H9 (cell line): ENCODE measurements around the gene SPECC1. TPM values are rescaled to one million over a fixed set of nuclear protein-coding genes. Genes with fewer than 3 reads are reported as not detected.

Experiments
- DNase-seq: peaks from one replicate; pipeline ENCODE4 v3.0.0-alpha.2; 2017
- H2AFZ ChIP-seq: one replicate; pipeline ENCODE4 v1.6.1; 2013; ENCODE audit warnings: mild to moderate bottlenecking, low read length, control low read depth, moderate library complexity
- H2AK5ac ChIP-seq: 2 replicates; pipeline ENCODE4 v1.6.1; 2013; ENCODE audit warnings: low read length, control low read depth, mixed read lengths; ENCODE audit not compliant: insufficient read length
- H2BK120ac ChIP-seq: one replicate; pipeline ENCODE4 v1.6.1; 2013; ENCODE audit warnings: low read depth, mild to moderate bottlenecking, low read length, control low read depth, inconsistent platforms; ENCODE audit not compliant: poor library complexity, severe bottlenecking
- H2BK12ac ChIP-seq: 2 replicates; pipeline ENCODE4 v1.6.1; 2013; ENCODE audit warnings: low read length, control low read depth, mixed read lengths, low read depth; ENCODE audit not compliant: insufficient read length
- H2BK15ac ChIP-seq: 2 replicates; pipeline ENCODE4 v1.6.1; 2013; ENCODE audit warnings: low read depth, low read length, control low read depth
- H2BK20ac ChIP-seq: one replicate; pipeline ENCODE4 v1.6.1; 2013; ENCODE audit warnings: low read depth, mild to moderate bottlenecking, low read length, control low read depth, inconsistent platforms; ENCODE audit not compliant: poor library complexity, severe bottlenecking
- H2BK5ac ChIP-seq: 2 replicates; pipeline ENCODE4 v1.6.1; 2013; ENCODE audit warnings: low read length, control low read depth, mixed read lengths; ENCODE audit not compliant: insufficient read length
- H3K14ac ChIP-seq: 2 replicates; pipeline ENCODE4 v1.6.1; 2013; ENCODE audit warnings: low read length, control low read depth; ENCODE audit not compliant: insufficient read depth
- H3K18ac ChIP-seq: 2 replicates; pipeline ENCODE4 v1.6.1; 2013; ENCODE audit warnings: low read depth, mild to moderate bottlenecking, mixed read lengths, low read length, control low read depth; ENCODE audit not compliant: insufficient read length
- H3K23ac ChIP-seq: 2 replicates; pipeline ENCODE4 v1.6.1; 2013; ENCODE audit warnings: low read length, control low read depth, mixed read lengths, low read depth; ENCODE audit not compliant: insufficient read length
- H3K23me2 ChIP-seq: 2 replicates; pipeline ENCODE4 v1.6.1; 2013; ENCODE audit warnings: low read depth, mild to moderate bottlenecking, mixed read lengths, low read length, control low read depth; ENCODE audit not compliant: insufficient read length, poor library complexity, severe bottlenecking
- H3K27ac ChIP-seq: 2 replicates; pipeline ENCODE4 v1.5.1; 2013; ENCODE audit warnings: low read length, control low read depth, mixed read lengths, low read depth; ENCODE audit not compliant: insufficient read length
- H3K27me3 ChIP-seq: 2 replicates; pipeline ENCODE4 v1.6.1; 2013; ENCODE audit warnings: low read length, control low read depth, inconsistent platforms; ENCODE audit not compliant: insufficient read depth
- H3K4ac ChIP-seq: 2 replicates; pipeline ENCODE4 v1.6.1; 2013; ENCODE audit warnings: low read depth, mild to moderate bottlenecking, control low read depth, inconsistent platforms, low read length, moderate library complexity
- H3K4me1 ChIP-seq: 2 replicates; pipeline ENCODE4 v1.6.1; 2013; ENCODE audit warnings: low read length, control low read depth, inconsistent platforms; ENCODE audit not compliant: insufficient read depth
- H3K4me2 ChIP-seq: 2 replicates; pipeline ENCODE4 v1.6.1; 2013; ENCODE audit warnings: low read length, control low read depth, mixed read lengths; ENCODE audit not compliant: insufficient read length, insufficient read depth
- H3K56ac ChIP-seq: 2 replicates; pipeline ENCODE4 v1.6.1; 2013; ENCODE audit warnings: low read depth, mild to moderate bottlenecking, mixed read lengths, low read length, control low read depth; ENCODE audit not compliant: insufficient read length
- H3K79me1 ChIP-seq: 2 replicates; pipeline ENCODE4 v1.6.1; 2013; ENCODE audit warnings: low read depth, mild to moderate bottlenecking, moderate library complexity, low read length, control low read depth, inconsistent platforms; ENCODE audit not compliant: insufficient read depth, poor library complexity, severe bottlenecking
- H3K79me2 ChIP-seq: 2 replicates; pipeline ENCODE4 v1.6.1; 2013; ENCODE audit warnings: low read length, control low read depth, inconsistent platforms; ENCODE audit not compliant: insufficient read depth
- H3K9ac ChIP-seq: 2 replicates; pipeline ENCODE4 v1.6.1; 2013; ENCODE audit warnings: low read length, control low read depth, mixed read lengths; ENCODE audit not compliant: insufficient read length; ENCODE audit errors: extremely low read depth
- H3K9me3 ChIP-seq: one replicate; pipeline ENCODE4 v1.6.1; 2013; ENCODE audit warnings: low read depth, low read length, inconsistent platforms; ENCODE audit not compliant: control insufficient read depth
- H3T11ph ChIP-seq: one replicate; pipeline ENCODE4 v1.6.1; 2013; ENCODE audit warnings: mild to moderate bottlenecking, low read length, control low read depth, inconsistent platforms
- H4K20me1 ChIP-seq: one replicate; pipeline ENCODE4 v1.6.1; 2013; ENCODE audit not compliant: control insufficient read depth, insufficient read length, insufficient read depth
- H4K5ac ChIP-seq: 2 replicates; pipeline ENCODE4 v1.6.1; 2013; ENCODE audit warnings: low read depth, mild to moderate bottlenecking, mixed read lengths, low read length, control low read depth; ENCODE audit not compliant: insufficient read length
- H4K8ac ChIP-seq: replicated peaks from 2 replicates; pipeline ENCODE4 v1.6.1; 2013; ENCODE audit warnings: low read length, control low read depth, mixed read lengths, low read depth; ENCODE audit not compliant: insufficient read length
- H4K91ac ChIP-seq: 2 replicates; pipeline ENCODE4 v1.6.1; 2013; ENCODE audit warnings: low read depth, mild to moderate bottlenecking, moderate library complexity, mixed read lengths, low read length, control low read depth; ENCODE audit not compliant: insufficient read length
- H3K27ac Mint-ChIP-seq, 3 experiments: 2 replicates in 2 of 3; 3 replicates in 1 of 3; pipeline ENCODE4 v1.8.0; 2020 to 2021; ENCODE audit warnings: mixed read lengths in 3 of 3, mild to moderate bottlenecking in 1 of 3, moderate library complexity in 1 of 3
- H3K27me3 Mint-ChIP-seq: 2 replicates; pipeline ENCODE4 v1.8.0; 2021; ENCODE audit warnings: low read depth, mild to moderate bottlenecking, moderate library complexity, mixed read lengths
- H3K36me3 Mint-ChIP-seq, 3 experiments: 2 replicates in 2 of 3; 3 replicates in 1 of 3; pipeline ENCODE4 v1.8.0; 2020 to 2021; ENCODE audit warnings: low read depth in 3 of 3, mixed read lengths in 3 of 3; ENCODE audit not compliant: insufficient read depth in 1 of 3
- H3K4me1 Mint-ChIP-seq, 2 experiments: 2 replicates each; pipeline ENCODE4 v1.8.0; 2020; ENCODE audit warnings: mixed read lengths in 2 of 2
- H3K4me3 Mint-ChIP-seq, 2 experiments: 2 replicates in 1 of 2; 3 replicates in 1 of 2; pipeline ENCODE4 v1.8.0; 2020 to 2021; ENCODE audit warnings: mild to moderate bottlenecking in 2 of 2, mixed read lengths in 2 of 2, moderate library complexity in 1 of 2
- H3K9me3 Mint-ChIP-seq, 2 experiments: 2 replicates in 1 of 2; 3 replicates in 1 of 2; pipeline ENCODE4 v1.8.0; 2020; ENCODE audit warnings: mild to moderate bottlenecking in 2 of 2, mixed read lengths in 2 of 2, moderate library complexity in 1 of 2
- CTCF ChIP-seq: fragments of 200-600 bp; sonication (generic); conservative IDR thresholded peaks from 3 replicates; pipeline ENCODE4 v1.8.0; 2021; ENCODE audit warnings: antibody characterized with exemption, mild to moderate bottlenecking
- WGBS: extraction: QIAGEN DNeasy Blood & Tissue Kit; methylation state at CpG from one replicate; pipeline ENCODE4 v1.1.7; 2013; ENCODE audit warnings: missing lambda C conversion rate, low lambda C conversion rate, mixed read lengths; ENCODE audit not compliant: insufficient read length; ENCODE audit errors: extremely low coverage; 5-methylcytosine and 5-hydroxymethylcytosine counted together
- total RNA-seq: library from RNA; stranded (reverse); gene quantifications from 2 replicates; pipeline ENCODE4 v1.2.1, GENCODE V29; 2021

The SPECC1 gene
- total RNA-seq, 1 experiment from 2014 or later, result 65.7 TPM

- no peak overlapping the region for H3K4ac ChIP-seq
- H3K56ac ChIP-seq, result no peak overlapping the region
- H4K8ac ChIP-seq, result no peak overlapping the region
- no peak overlapping the region for H2BK5ac ChIP-seq
- H4K91ac ChIP-seq, result no peak overlapping the region
- Mint-ChIP-seq H3K27ac (no peak overlapping the region), H3K4me3 (no peak overlapping the region), H3K36me3 (no peaks in the 10 kb centered on the region), H3K9me3 (no peaks in the 10 kb centered on the region), H3K27me3 (no peaks in the 10 kb centered on the region), H3K4me1 (peaks cover 11 to 12% of the 10 kb centered on the region in 2 experiments)
- no peaks in the 10 kb centered on the region for H3K79me1 ChIP-seq
- no peaks in the 10 kb centered on the region for H3K23me2 ChIP-seq
- H3K4me1 ChIP-seq, result peaks cover 5% of the 10 kb centered on the region; the same call in 1 of the 2 replicates
- no peaks in the 10 kb centered on the region for H3K79me2 ChIP-seq
- TF ChIP-seq CTCF, result no peak
- no peak overlapping the region for H3K14ac ChIP-seq
- H3K27ac ChIP-seq, result no peak overlapping the region
- no peak overlapping the region for H3K9ac ChIP-seq
- H4K5ac ChIP-seq, result no peak overlapping the region
- no peak overlapping the region for H2BK12ac ChIP-seq
- WGBS, result no CpG with 5 or more reads among the region's 3 CpGs
- no peak overlapping the region for H3T11ph ChIP-seq
- no peak for DNase-seq
- no peak overlapping the region for H2BK20ac ChIP-seq
- no peak overlapping the region for H2BK120ac ChIP-seq
- no peak overlapping the region for H3K18ac ChIP-seq
- no peaks in the 10 kb centered on the region for H3K27me3 ChIP-seq
- no peak overlapping the region for H2AK5ac ChIP-seq
- no peaks in the 10 kb centered on the region for H4K20me1 ChIP-seq
- H2BK15ac ChIP-seq, result no peak overlapping the region
- no peaks in the 10 kb centered on the region for H3K9me3 ChIP-seq
- H2AFZ ChIP-seq, result no peak overlapping the region
- H3K4me2 ChIP-seq, result no peak overlapping the region
- no peak overlapping the region for H3K23ac ChIP-seq
These were observed 63.5 kb downstream of the SPECC1 start for GRCh38 chr17:20072692-20072992.
